ENCODE measurements around the gene ARHGEF12. TPM values are rescaled to one million over a fixed set of nuclear protein-coding genes. Genes with fewer than 3 reads are reported as not detected.

Gene ARHGEF12
- total and polyA plus RNA-seq, 2 experiments from 2014 or later, result 9.0 to 38.9 TPM

- TF ChIP-seq ZNF462 (CRISPR knock-in tag; IDR thresholded peaks at IDR 0.05) (no peak), ETS1 (IDR thresholded peaks at IDR 0.05) (no peak)
Measured at GRCh38 chr11:120518356-120518755, 182.1 kb downstream of the ARHGEF12 start (continued).

- no peaks in the 10 kb centered on the region for H3K9me2 ChIP-seq (ENCODE audit: insufficient read depth)
- no peak overlapping the region for H3K4me2 ChIP-seq
- no peak overlapping the region for H3K27ac Mint-ChIP-seq
- no peak for ATAC-seq
- H3K36me3 ChIP-seq (ENCODE audit: insufficient read depth), result no peaks in the 10 kb centered on the region
- no peaks in the 10 kb centered on the region for H3K27me3 ChIP-seq (ENCODE audit: insufficient read depth)
- H4K20me1 ChIP-seq (replicated peaks; ENCODE audit: insufficient read depth), result no peaks in the 10 kb centered on the region
- H3K36me3 Mint-ChIP-seq (ENCODE audit: low read depth), result no peaks in the 10 kb centered on the region; the same call in 2 of the 3 replicates
- H3K27me3 Mint-ChIP-seq (ENCODE audit: insufficient read depth, low read depth, poor library complexity), result peaks cover 27% of the 10 kb centered on the region
- no peaks in the 10 kb centered on the region; the same call in 2 of the 3 replicates for H3K9me3 Mint-ChIP-seq
- peaks cover 27% of the 10 kb centered on the region; the same call in 1 of the 2 replicates for H3K4me1 ChIP-seq (ENCODE audit: insufficient read depth)
- peaks cover 40% of the 10 kb centered on the region for H3K4me1 Mint-ChIP-seq
- H3K4me3 ChIP-seq, result no peak overlapping the region
- H3F3A ChIP-seq (replicated peaks; ENCODE audit: low read depth), result no peaks in the 10 kb centered on the region
- no peak overlapping the region for H3K27ac ChIP-seq (ENCODE audit: low read depth)
- no peak overlapping the region for H3K4me3 Mint-ChIP-seq
- H3K79me2 ChIP-seq (replicated peaks; ENCODE audit: insufficient read depth), result no peaks in the 10 kb centered on the region
- no peak for DNase-seq (ENCODE audit: low spot score)
- H2AFZ ChIP-seq, result no peak overlapping the region
- TF ChIP-seq ZNF462 (CRISPR knock-in tag; IDR thresholded peaks at IDR 0.05), result no peak
- TF ChIP-seq ETS1 (IDR thresholded peaks at IDR 0.05), result no peak
- TF ChIP-seq EZH2phosphoT487 (IDR thresholded peaks at IDR 0.05; ENCODE audit: unreplicated experiment), result no peak
- TF ChIP-seq EZH2 (IDR thresholded peaks at IDR 0.05; ENCODE audit: low read depth, unreplicated experiment), result no peak
- TF ChIP-seq NANOG (IDR thresholded peaks at IDR 0.05; ENCODE audit: borderline replicate concordance), result no peak
- TF ChIP-seq ZNF114 (CRISPR knock-in tag; IDR thresholded peaks at IDR 0.05), result no peak
Measured at GRCh38 chr11:120519474-120519873, 183.3 kb downstream of the ARHGEF12 start.
